Activated T-helper 17 cell treated with anti-CD3 and anti-CD28 coated beads, Interleukin-2, amount 50 U/mL, for 72 hours (primary cell): ENCODE measurements around the gene MROH2A. TPM values are rescaled to one million over a fixed set of nuclear protein-coding genes. Genes with fewer than 3 reads are reported as not detected.
"Not testable (repeated sequence)": the region's sequence is repeated elsewhere in the genome, so short reads cannot be mapped to it uniquely, and the experiment has no call there.

Experiments used
- ATAC-seq: fragments of 150-1000 bp; cut with Tn5 transposase; replicated peaks from 2 replicates; pipeline ENCODE4 v1.10.0; 2021; ENCODE audit warnings: mild to moderate bottlenecking, moderate library complexity
- H3K27ac Mint-ChIP-seq: one replicate; pipeline ENCODE4 v1.8.0; 2022; ENCODE audit warnings: mixed read lengths
- H3K27me3 Mint-ChIP-seq: one replicate; pipeline ENCODE4 v1.8.0; 2022; ENCODE audit warnings: mixed read lengths
- H3K36me3 Mint-ChIP-seq: one replicate; pipeline ENCODE4 v1.8.0; 2022; ENCODE audit warnings: low read depth, mild to moderate bottlenecking, mixed read lengths
- H3K4me1 Mint-ChIP-seq: one replicate; pipeline ENCODE4 v1.8.0; 2022; ENCODE audit warnings: mixed read lengths
- H3K4me3 Mint-ChIP-seq: one replicate; pipeline ENCODE4 v1.8.0; 2022; ENCODE audit warnings: mild to moderate bottlenecking, mixed read lengths
- H3K9me3 Mint-ChIP-seq: one replicate; pipeline ENCODE4 v1.8.0; 2022; ENCODE audit warnings: mixed read lengths
- total RNA-seq, 2 donors: library from RNA; stranded (reverse); gene quantifications; one replicate each; pipeline ENCODE4 v1.2.3, GENCODE V29; 2022

MROH2A gene
- total RNA-seq, result not detected

DNA sequence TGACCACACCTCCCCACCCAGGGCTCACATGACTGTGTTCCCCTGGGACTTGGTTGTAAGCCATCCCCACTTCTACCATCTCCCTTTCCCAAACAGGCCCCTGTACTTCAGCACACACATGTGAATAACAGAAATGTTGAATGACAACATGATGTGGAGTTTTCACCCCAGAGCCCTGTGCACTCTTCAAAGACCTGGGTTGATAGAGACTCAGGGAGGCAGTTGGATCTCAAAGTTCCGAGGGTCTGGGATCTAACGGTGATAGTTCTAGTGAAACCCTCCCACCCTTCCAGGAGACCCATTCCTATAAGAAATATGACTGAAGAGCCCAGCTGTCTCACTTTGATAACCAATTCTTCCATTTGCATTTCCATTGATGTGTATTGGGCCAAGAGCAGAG, at the start of gene MROH2A:
Gene MROH2A (plus strand): TSS at position 301 of the 400 bp plus-strand sequence. CDS start 1,029 bp downstream, outside the sequence.
- Mint-ChIP-seq H3K4me1 (no peaks in the 10 kb centered on the region), H3K9me3 (peaks cover 4% of the 10 kb centered on the region), H3K4me3 (no peak within 1 kb of the TSS), H3K36me3 (no peaks in the 10 kb centered on the region), H3K27me3 (peaks cover 13% of the 10 kb centered on the region), H3K27ac (no peak within 1 kb of the TSS)
- ATAC-seq, result no peak

- Mint-ChIP-seq H3K9me3 (no peaks in the 10 kb centered on the region), H3K27ac (no peak within 1 kb of the TSS), H3K27me3 (peaks cover 27% of the 10 kb centered on the region), H3K4me1 (no peaks in the 10 kb centered on the region), H3K4me3 (no peak within 1 kb of the TSS), H3K36me3 (no peaks in the 10 kb centered on the region)
- no peak for ATAC-seq
These were observed 49.3 kb upstream of the MROH2A start, which contains the start of gene UGT1A3 for GRCh38 chr2:233728723-233729301. UGT1A3 (plus strand) TSS chr2:233729042; CDS start chr2:233729127, 85 bp downstream.

DNA sequence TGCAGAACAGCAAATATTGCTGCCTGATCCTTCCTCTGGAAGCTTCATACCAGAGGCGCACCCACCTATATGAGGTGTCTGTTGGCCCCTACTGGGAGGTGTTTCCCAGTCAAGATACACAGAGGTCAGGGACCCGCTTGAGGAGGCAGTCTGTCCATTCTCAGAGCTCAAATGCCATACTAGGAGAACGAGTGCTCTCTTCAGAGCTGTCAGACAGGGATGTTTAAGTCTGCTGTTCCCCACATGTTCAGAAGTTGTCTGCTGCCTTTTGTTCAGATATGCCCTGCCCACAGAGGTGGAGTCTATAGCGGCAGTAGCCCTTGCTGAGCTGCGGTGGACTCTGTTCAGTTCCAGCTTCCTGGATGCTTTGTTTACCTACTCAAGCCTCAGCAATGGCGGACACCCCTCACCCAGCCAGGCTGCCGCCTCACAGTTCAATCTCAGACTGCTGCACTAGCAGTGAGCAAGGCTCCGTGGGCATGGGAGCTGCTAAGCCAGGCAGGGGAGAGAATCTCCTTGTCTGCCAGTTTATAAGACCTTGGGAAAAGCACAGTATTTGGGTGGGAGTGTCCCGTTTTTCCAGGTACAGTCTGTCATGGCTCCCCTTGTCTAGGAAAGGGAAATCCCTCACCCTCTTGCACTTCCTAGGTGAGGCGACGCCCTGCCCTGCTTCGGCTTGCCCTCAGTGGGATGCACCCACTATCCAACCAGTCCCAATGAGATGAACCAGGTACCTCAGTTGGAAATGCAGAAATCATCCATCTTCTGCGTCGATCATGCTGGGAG, 41.1 kb upstream of the MROH2A start:
- H3K4me3 Mint-ChIP-seq, H3K4me1 Mint-ChIP-seq, H3K27ac Mint-ChIP-seq, H3K9me3 Mint-ChIP-seq, ATAC-seq, H3K36me3 Mint-ChIP-seq: not testable (repeated sequence)
- H3K27me3 Mint-ChIP-seq, result peaks cover 38% of the 10 kb centered on the region

GRCh38 chr2:233740870-233741269, 37.3 kb upstream of the MROH2A start:
- Mint-ChIP-seq H3K27ac (no peak overlapping the region), H3K4me3 (no peak overlapping the region)
- no peak for ATAC-seq

GRCh38 chr2:233743464-233744259, 34.5 kb upstream of the MROH2A start:
- Mint-ChIP-seq H3K4me1 (no peaks in the 10 kb centered on the region), H3K27ac (no peak overlapping the region), H3K4me3 (no peak overlapping the region), H3K27me3 (peaks cover 22% of the 10 kb centered on the region), H3K36me3 (no peaks in the 10 kb centered on the region), H3K9me3 (no peaks in the 10 kb centered on the region)
- ATAC-seq, result no peak

More at GRCh38 chr2:233740870-233741269, 37.3 kb upstream of the MROH2A start:
- Mint-ChIP-seq H3K4me1 (no peaks in the 10 kb centered on the region), H3K9me3 (no peaks in the 10 kb centered on the region), H3K27me3 (peaks cover 21% of the 10 kb centered on the region), H3K36me3 (no peaks in the 10 kb centered on the region)

GRCh38 chr2:233745073-233745755, 32.9 kb upstream of the MROH2A start:
- Mint-ChIP-seq H3K4me1 (no peaks in the 10 kb centered on the region), H3K27ac (no peak overlapping the region), H3K27me3 (peaks cover 34% of the 10 kb centered on the region), H3K9me3 (peaks cover 3% of the 10 kb centered on the region), H3K4me3 (no peak overlapping the region), H3K36me3 (no peaks in the 10 kb centered on the region)
- ATAC-seq, result no peak

GRCh38 chr2:233745838-233746237, 32.3 kb upstream of the MROH2A start:
- H3K4me3 Mint-ChIP-seq, H3K9me3 Mint-ChIP-seq, ATAC-seq, H3K27ac Mint-ChIP-seq, H3K36me3 Mint-ChIP-seq, H3K4me1 Mint-ChIP-seq: not testable (repeated sequence)
- peaks cover 35% of the 10 kb centered on the region for H3K27me3 Mint-ChIP-seq

DNA sequence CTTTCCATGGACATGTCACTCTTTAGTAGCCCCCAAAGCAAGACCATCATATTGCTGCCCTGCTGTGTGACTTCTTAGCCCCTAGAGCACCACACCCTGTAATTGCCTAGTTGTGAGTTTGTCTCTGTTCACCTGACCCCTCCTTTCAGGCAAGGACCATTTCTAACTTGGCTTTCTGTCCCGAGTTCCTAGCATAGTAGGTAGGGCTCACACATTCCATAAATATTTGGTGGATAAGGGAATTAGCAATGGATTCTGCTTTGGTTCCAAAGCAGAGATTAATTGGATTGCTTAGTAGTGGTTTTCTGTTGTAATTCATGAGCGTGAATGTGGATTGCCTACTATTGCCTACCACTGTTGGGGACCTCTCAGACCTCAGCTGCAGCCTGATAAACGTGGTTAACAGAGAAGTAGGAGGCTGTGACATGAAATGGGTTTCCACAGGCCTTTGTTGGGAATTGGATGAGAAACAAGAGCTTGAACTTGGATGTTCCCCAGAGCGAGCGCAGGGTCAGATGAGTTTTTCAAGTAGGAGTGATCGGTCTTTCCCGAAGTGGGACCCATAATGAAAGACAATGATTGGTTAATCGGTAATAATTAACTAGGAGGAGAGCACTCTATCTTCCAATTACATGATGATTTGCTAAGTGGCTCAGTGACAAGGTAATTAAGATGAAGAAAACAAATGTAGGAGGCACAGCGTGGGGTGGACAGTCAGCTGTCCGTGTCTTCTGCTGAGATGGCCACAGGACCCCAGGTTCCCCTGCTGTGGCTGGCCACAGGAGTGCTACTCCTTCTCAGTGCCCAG, 31.5 kb upstream of the MROH2A start:
- no peak overlapping the region for H3K27ac Mint-ChIP-seq
- H3K36me3 Mint-ChIP-seq, result no peaks in the 10 kb centered on the region
- H3K9me3 Mint-ChIP-seq, result peaks cover 6% of the 10 kb centered on the region
- peaks cover 31% of the 10 kb centered on the region for H3K27me3 Mint-ChIP-seq
- H3K4me3 Mint-ChIP-seq, result no peak overlapping the region
- no peak for ATAC-seq
- no peaks in the 10 kb centered on the region for H3K4me1 Mint-ChIP-seq

- no peak overlapping the region for H3K4me3 Mint-ChIP-seq
- H3K4me1 Mint-ChIP-seq, result no peaks in the 10 kb centered on the region
- peaks cover 7% of the 10 kb centered on the region for H3K9me3 Mint-ChIP-seq
- no peak for ATAC-seq
- peaks cover 31% of the 10 kb centered on the region for H3K27me3 Mint-ChIP-seq
- no peak overlapping the region for H3K27ac Mint-ChIP-seq
- H3K36me3 Mint-ChIP-seq, result no peaks in the 10 kb centered on the region
These were observed 30.9 kb upstream of the MROH2A start for GRCh38 chr2:233747283-233747544.

DNA sequence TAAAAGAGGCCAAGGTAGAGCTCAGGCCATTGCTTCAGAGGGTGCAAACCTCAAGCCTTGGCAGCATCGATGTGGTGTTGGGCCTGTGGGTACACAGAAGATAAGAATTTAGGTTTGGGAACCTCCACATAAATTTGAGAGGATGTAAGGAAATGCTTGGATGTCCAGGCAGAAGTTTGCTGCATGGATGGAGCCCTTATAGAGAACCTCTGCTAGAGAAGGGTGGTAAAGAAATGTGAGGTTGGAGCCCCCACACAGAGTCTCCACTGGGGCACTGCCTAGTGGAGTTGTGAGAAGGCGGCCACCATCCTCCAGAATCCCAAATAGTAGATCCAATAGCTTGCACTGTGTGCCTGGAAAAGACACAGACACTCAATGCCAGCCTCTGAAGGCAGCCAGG, 27.4 kb upstream of the MROH2A start:
- H3K27me3 Mint-ChIP-seq, result peaks cover 39% of the 10 kb centered on the region
- H3K9me3 Mint-ChIP-seq, H3K36me3 Mint-ChIP-seq, ATAC-seq, H3K4me3 Mint-ChIP-seq, H3K4me1 Mint-ChIP-seq, H3K27ac Mint-ChIP-seq: not testable (repeated sequence)

GRCh38 chr2:233751212-233752009, 26.7 kb upstream of the MROH2A start:
- not testable (repeated sequence) for H3K27ac Mint-ChIP-seq, ATAC-seq, H3K4me1 Mint-ChIP-seq, H3K36me3 Mint-ChIP-seq, H3K9me3 Mint-ChIP-seq, H3K4me3 Mint-ChIP-seq
- peaks cover 39% of the 10 kb centered on the region for H3K27me3 Mint-ChIP-seq

DNA sequence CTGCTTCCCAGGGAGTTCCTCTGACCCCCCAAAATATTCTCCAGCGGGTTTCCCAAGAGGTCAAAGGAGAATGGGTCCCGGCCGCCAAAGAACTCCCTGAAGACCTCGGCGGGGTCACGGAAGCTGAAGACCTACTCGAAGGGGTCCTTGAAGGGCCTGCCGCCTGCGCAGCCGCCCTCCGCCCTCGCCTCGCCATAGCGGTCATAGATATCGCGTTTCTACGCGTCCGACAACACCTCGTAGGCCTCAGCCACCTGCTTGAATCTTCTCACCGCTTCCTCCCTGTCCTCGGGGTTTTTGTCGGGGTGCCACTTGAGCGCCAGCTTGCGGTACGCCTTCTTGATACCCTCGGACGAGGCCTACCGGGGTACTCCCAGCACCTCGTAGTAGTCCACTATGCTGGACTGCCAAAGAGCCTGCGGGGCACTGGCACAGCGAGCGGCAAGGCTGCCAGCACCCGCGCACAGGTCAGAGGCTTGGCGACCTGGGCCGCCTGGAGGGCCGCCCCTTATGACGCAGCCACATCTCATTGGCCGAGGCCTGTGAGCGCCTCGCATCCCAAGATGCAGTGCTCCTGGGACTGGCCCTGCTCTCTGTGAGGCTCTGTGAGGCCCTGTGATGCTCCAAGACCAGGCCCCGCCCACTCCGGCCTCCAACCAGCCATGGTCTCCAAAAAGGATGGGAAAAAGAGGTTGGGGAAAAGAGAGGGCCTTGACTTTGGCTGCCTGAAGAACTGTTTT, 23.1 kb upstream of the MROH2A start:
- no peak for ATAC-seq
- no peaks in the 10 kb centered on the region for H3K4me1 Mint-ChIP-seq
- peaks cover 14% of the 10 kb centered on the region for H3K27me3 Mint-ChIP-seq
- H3K4me3 Mint-ChIP-seq, result no peak overlapping the region
- H3K27ac Mint-ChIP-seq, result no peak overlapping the region
- no peaks in the 10 kb centered on the region for H3K36me3 Mint-ChIP-seq
- H3K9me3 Mint-ChIP-seq, result peaks cover 4% of the 10 kb centered on the region
